ENCODE results near the gene DBF4B.

The DBF4B gene

GRCh38 chr17:44759916-44760243 is 51.4 kb downstream of the DBF4B start:
- no peak for DNase-seq (ENCODE audit: low spot score)

DNA sequence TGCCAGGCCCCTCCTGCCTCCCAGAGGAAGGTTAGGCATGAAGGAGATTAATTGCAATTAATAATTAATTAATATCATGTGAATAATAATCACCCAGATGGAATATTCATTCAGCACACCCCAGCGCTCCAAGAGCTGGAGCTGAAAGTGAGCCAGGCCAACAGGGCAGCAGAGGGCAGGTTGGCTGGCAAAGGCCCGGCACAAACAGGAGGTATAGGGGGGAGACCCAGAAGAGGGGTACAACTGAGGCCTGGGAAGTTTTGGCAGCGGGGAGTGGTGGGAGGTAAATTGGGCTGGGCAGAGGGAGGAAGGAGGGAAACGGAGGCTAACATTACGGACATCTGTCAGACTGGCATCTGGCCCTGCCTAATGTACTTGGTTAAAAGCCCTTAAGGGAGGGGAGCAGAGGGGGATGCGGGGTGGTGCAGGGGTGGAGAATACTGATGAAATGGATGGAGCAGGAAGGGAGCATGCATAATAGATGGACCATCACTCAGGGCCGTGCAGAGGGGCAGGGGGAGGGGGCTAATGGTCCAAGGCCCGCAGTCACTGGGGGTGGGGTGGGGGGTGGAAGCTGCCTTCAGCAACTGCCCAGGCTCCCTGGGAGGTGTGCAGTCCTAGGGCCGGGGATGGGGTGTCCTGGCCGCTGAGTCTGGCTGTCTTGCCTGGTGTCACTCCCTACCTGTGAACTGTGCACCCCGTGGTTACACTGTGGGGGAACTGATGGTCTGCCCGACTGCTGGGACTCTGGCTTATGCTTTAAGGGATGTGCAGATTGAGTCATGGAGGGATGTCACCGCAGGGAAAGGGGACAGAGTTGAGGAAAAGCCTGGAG is 52.2 kb downstream of the DBF4B start:
- DNase-seq (ENCODE audit: low spot score), result no peak

GRCh38 chr17:44761932-44762810 is 53.7 kb downstream of the DBF4B start:
- DNase-seq (ENCODE audit: low spot score), result no peak

GRCh38 chr17:44763170-44763569 is 54.7 kb downstream of the DBF4B start:
- no peak for DNase-seq (ENCODE audit: low spot score)

DNA sequence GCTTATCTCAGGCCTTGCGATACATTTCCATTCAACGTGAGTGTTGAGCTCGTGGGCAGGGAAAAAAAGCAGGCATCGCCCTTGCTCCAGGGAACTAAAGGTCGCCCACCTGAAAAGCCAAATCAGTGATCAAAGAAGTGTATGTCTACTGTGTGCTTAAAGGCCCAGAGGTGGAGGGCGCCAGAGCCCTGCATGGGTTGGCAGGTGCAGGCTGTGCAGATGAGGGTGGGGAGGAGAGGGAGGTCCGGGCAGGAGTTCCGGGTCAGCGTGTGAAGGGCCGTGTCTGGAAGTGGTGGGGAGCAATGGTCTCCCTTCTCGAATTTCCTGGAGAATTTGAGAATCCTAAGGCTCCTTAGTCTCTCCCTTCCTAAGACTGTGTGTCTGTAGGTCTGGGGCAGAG is 57.5 kb downstream of the DBF4B start:
- no peak for DNase-seq (ENCODE audit: low spot score)

- DNase-seq (ENCODE audit: low spot score), result no peak
These were observed 58.1 kb downstream of the DBF4B start for GRCh38 chr17:44766409-44767038.

GRCh38 chr17:44767493-44767892 is 59.0 kb downstream of the DBF4B start:
- DNase-seq (ENCODE audit: low spot score), result no peak

GRCh38 chr17:44768505-44769142 is 60.2 kb downstream of the DBF4B start:
- DNase-seq (ENCODE audit: low spot score), result no peak

GRCh38 chr17:44769230-44769629 is 60.8 kb downstream of the DBF4B start:
- no peak for DNase-seq (ENCODE audit: low spot score)

DNA sequence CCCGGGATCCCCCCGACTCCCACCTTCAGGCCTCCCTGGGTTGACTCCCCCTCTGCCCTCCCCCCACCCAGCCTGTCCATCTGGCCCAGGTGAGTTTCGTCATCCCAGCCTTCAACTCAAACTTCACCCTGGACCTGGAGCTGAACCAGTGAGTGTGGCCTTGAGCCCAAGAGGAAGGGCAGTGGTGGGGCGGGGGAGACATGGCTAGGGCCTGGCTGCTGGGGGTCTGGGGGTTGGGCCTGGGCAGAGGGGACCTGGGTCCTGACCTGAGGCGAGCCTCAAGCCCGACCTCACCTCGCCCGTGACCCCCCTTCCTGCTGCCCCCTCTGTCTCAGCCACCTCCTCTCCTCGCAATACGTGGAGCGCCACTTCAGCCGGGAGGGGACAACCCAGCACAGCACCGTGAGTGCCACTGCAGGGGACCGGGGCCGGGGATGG is 61.2 kb downstream of the DBF4B start:
- DNase-seq (ENCODE audit: low spot score), result no peak

DNA sequence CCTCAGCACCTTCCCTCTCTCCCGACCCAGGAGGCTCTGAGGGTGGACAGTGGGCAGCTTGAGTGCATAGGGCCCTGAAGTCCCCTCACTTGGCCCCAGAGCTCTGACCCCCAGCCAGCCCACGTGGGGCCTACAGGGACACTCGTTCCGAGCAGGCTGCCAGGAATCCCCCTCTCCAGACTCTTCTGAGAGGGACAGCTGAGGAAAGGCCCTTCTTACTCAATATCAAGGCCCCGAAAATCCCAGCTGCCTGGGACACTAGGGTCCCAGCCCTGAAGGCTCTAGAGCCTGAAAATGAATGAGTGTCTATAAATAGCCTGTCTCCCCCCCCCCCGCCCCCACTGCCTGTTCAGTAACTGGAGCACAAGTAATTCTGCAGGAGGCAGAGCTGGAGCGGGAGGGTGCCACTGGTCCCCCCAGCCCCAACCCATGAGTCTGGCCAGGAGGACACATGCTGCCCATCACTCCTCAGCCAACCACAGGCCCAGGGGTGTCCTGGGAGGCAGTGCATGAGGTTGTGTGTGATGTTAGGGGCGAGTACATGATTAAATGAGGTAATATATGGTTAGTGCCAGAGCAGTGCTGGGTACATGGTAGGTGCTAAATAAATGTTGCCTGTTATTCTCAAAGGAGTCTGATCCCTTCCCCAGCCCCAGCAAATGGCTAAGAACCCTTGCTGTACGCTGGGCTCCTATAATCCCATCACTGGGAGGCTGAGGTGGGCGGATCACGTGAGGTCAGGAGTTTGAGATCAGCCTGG is 61.9 kb downstream of the DBF4B start:
- DNase-seq (ENCODE audit: low spot score), result no peak

DNA sequence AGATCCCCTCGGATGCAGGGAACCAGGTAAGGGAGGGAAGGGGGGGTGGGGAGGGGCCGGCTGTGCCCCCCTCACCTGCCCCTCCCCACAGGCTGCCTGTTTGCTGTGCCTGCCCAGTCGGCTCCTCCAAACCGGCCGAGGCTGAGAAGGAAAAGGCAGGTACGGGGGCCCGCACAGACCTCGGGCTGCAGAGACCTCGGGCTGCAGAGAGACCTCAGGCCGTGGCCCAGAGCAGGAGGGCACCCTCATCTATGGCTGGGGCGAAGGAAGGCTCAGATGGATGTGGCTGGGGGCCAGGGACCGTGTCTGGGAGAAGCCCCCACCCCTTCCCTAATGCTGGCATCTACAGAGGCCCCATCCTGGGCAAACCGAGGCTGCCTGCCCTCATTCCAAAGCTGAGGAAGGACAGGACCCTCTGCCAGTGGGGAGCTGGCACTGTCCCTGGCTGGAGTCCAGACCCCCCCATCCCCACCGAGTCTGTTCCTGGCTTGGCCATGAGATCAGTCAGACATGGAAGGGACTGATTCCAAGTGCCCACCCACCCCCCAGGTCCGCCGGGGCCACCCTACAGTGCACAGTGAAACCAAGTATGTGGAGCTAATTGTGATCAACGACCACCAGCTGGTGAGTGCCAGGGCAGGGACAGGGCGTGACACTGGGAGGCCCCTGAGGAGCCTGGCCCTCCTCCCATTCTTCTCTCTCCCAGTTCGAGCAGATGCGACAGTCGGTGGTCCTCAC is 64.0 kb downstream of the DBF4B start:
- no peak for DNase-seq (ENCODE audit: low spot score)

- no peak for DNase-seq (ENCODE audit: low spot score)
These were observed 64.7 kb downstream of the DBF4B start for GRCh38 chr17:44773140-44773539.

DNA sequence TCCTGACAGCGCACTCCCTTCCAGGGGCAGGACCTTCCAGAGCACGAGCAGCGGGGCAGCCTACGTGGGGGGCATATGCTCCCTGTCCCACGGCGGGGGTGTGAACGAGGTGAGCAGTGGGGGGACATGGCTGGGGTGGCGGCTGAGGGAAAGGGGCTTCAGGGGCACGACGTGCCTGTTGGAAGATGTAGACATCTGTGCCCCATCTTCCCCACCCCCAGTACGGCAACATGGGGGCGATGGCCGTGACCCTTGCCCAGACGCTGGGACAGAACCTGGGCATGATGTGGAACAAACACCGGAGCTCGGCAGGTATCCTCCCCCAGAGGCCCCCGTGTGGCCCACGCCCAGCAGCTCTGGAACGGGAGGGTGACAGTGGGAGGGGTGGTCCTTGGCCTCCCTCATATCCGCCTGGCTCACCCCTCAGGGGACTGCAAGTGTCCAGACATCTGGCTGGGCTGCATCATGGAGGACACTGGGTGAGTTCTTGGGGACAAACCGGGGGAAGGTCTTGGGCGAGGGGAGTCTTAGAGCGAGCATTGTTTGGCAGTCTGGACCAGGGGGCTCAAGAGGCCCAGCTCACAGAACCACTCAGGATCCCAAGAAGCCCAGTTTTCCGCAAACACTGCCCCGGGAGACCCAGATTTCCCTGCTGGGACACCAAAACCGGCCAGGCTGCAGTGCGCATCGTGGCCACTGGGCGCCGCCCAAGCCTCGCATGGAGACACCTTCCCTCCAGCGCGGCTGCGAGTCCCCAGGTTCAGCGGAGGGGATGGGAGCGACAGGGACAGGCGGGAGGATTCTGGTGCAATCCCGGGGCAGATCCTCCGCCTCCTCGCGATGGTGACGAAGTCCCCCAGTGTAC is 66.0 kb downstream of the DBF4B start:
- DNase-seq (ENCODE audit: low spot score), result peak; percentile 96

DNA sequence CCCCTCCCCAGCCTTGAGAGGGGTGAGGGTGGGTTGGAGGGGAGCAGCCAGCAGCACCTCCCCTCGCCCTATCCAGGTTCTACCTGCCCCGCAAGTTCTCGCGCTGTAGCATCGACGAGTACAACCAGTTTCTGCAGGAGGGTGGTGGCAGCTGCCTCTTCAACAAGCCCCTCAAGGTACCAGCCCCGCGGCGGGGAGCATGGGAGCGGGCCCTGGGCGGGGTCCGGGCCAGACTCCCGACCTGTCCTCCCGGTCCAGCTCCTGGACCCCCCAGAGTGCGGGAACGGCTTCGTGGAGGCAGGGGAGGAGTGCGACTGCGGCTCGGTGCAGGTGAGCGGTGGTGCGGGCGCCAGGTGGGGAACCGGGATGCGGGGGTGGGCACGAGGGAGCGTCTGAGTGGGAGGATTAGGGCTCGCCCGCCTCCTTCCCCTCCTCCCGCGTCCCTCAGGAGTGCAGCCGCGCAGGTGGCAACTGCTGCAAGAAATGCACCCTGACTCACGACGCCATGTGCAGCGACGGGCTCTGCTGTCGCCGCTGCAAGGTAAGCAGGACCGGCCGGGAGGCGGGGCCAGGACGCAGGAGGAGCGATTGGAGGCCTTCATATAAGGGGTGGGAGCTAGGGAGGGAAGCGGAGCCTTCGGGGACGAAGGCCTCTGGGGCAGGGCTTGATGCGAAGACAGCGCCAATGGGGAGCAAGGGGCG is 66.8 kb downstream of the DBF4B start:
- DNase-seq (ENCODE audit: low spot score), result peak; percentile 96

- no peak for DNase-seq (ENCODE audit: low spot score)
These were observed 67.6 kb downstream of the DBF4B start for GRCh38 chr17:44775838-44776621.

- no peak for DNase-seq (ENCODE audit: low spot score)
These were observed 68.3 kb downstream of the DBF4B start for GRCh38 chr17:44776628-44777393.
